Stimulated activated CD4-positive, alpha-beta T cell treated with anti-CD3 and anti-CD28 coated beads, TNF-alpha, amount 100 ng/mL, for 1 hour (primary cell): ENCODE results near the gene NINJ2.
A peak's percentile ranks its signal among the peaks of the same experiment; 100 is the strongest.
"Not testable (repeated sequence)": the region's sequence is repeated elsewhere in the genome, so short reads cannot be mapped to it uniquely, and the experiment has no call there.

Experiments used
- DNase-seq, 3 donors: peaks; one replicate each; pipeline ENCODE4 v3.0.0-alpha.2; 2020; ENCODE audit warnings: low read depth in 3 of 3, low spot score in 1 of 3

Gene NINJ2

DNA sequence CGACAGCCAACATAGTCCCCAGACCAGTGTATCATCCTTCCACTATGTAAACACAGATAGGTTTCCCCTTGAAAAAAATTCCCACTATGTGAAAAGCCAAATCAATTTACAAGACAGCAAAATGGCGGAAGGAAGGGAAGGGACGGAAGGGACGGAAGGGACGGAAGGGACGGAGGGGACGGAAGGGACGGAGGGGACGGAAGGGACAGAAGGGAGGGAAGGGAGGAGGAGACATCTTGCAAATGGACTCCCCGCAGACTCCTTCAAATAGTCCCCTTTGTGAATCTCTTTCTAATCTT, 75.3 kb downstream of the NINJ2 start:
- DNase-seq: no peak

- no peak for DNase-seq
Measured at GRCh38 chr12:587132-588023, 75.9 kb downstream of the NINJ2 start.

- DNase-seq: no peak
Measured at GRCh38 chr12:586318-587071, 76.8 kb downstream of the NINJ2 start.

DNA sequence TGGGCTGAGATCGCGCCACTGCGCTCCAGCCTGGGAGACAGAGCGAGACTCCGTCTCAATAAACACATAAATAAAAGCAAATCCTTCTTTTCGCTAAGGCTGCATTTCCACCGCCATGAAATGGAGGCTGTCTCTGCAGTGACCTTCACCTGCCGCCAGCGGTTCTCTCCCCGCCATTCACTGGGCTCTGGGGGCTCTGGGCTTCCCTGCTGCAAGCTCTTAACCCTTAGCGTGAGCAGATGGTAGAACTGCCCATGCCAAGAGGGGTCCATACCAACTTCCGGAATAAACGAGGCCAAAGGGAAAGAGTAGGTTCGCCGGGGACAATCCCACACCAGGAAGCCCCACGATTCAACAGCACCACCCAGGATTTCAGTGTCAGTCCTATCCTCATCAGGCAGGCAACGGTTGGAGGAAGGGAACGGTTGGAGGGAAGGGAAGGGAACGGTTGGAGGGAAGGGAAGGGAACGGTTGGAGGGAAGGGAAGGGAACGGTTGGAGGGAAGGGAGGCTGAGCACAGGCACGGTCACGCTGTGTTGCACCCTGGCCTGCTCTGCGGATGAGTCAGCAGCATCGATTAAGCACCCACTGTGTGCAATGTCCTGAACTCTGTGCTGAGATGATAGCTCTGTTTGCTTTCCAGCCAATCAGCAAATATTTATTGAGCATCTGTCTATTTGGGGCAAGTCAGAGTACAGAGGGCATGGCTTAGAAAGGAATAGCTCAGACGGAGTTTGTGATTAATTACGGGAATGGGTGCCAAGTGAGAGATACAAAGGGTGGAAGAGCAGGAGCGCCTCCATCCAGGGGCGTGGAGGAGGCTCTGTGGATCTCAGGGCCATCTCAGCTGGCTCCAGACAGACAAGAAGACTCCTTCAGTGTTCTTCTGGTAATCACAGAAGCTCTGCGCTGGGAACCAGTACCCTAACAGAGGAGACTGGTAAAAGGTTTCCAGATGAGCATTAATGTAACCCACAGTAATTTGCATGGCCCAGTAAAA, 77.9 kb downstream of the NINJ2 start:
- DNase-seq: no peak

DNA sequence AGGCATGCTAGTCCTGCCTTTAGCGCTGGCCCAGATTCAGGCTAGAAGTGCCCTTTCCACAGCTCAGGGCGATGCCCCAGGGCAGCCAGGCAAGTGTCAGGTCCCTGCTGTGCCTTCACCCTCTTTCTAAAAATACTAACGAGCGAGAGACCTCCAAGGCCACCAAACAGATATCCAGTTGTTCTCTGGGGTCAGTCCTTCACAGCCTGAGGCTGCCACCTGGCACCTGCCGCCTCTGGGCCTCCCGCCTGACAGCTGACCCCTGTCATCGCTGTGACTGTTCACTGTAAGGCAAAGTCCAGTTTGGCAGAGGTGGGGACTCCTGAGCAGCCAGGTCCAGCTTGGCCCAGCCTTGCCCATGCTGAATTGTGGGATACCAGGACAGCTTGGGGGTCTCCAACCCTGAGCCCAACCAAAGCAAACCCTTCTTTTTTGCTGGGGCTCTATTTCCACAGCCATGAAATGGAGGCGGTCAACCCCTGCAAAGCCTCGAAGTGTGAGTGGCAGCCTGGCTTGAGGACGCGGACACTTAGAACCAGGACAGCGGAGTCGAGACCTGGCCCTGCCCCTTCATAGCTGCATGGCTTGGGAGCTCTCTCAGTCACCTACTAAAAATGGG, 79.9 kb downstream of the NINJ2 start:
- no peak for DNase-seq

- no peak for DNase-seq
Measured at GRCh38 chr12:581746-582145, 81.5 kb downstream of the NINJ2 start.

DNA sequence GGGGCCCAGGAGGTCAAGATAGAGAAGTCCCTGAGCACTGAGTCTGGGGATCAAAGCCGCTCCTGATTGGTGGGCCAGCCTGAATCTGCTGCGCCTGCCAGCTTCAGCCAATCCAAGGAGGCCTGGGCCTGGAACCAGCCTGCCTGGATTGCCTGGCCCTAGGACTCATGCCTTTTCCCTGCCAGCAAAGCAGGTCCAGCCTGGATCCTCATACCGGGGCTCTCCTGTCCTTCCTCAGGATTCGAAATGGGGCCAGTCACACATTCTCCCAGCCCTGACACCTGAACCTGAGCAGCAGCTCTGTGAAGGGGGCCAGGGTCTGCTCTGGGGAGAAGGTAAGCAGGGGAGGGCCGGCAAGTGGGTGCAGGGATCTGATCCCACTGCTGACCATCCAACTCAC, 81.9 kb downstream of the NINJ2 start:
- DNase-seq: no peak

DNA sequence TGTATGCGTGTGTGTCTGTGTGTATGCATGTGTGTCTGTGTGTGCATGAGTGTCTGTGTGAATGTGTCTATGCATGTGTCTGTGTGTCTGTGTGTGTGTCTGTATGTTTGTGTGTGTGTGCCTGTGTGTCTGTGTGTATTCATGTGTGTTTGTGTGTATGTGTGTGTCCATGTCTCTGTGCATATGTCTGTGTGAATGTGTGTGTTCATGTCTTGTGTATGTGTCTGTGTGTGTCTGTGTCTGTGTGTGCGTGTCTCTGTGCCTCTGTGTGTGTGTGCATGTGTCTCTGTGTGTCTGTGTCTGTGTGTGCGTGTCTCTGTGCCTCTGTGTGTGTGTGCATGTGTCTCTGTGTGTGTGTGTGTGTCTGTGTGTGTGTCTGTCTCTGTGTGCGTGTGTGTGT, 82.4 kb downstream of the NINJ2 start:
- no peak for DNase-seq

DNA sequence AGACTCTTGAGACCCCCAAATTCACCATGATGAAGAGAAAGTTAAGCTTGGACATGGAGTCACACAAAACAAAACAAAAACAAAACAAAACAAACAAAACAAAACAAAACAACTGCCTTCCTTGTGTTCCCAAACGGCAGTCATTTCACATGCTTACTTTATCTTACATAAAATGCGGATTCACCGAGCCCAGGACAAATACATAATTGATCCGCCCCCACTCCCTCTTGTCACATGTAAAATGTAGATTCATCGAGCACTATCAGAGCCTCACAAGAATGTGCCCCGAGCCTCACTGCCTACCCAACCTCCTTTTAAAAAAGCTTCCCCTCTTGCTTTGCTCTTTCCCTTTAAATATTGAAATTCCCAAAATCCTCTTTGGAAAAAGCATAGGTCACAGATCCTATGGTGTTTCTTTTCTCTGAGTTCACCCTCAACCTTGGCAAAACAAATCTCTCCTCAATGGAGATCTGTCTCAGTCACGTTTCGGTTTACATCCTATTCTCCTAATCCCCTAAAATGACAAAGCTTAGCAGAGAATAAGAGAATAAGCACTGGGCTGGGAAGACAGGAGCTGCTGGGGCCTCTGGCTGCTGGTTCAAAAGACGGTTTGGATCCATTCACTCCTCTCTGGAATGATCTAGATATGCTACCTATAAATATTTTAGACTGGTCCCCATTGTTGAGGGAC, 83.7 kb downstream of the NINJ2 start:
- DNase-seq: no peak

DNA sequence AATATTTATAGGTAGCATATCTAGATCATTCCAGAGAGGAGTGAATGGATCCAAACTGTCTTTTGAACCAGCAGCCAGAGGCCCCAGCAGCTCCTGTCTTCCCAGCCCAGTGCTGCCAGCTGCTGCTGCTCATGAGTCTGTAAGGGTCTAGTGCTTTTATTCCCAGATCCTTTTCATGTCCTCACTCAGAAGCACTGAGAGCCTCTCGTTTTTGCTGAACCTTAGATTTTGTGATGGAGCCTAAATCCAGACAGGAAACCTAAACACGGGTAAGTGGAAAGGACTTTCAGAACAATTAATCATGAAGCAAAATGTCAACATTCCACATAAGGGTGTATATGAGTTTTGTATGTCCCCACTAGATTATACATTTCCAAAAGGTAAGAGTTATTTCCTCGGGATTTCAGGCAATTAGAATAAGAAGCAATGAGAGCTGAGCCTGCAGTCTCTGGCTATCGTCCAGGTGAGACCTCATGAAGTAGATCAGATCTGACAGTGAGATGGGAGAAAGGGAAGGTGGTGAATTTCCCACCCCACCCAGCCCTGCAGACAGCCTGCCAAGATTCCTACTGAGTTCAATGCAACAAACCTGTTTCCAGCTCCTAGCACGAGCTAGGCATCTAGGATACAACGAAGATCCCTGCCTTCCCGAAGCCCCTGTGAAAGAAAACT, 84.4 kb downstream of the NINJ2 start:
- DNase-seq: no peak

- not testable (repeated sequence) for DNase-seq
Measured at GRCh38 chr12:577994-578747, 85.1 kb downstream of the NINJ2 start.

DNA sequence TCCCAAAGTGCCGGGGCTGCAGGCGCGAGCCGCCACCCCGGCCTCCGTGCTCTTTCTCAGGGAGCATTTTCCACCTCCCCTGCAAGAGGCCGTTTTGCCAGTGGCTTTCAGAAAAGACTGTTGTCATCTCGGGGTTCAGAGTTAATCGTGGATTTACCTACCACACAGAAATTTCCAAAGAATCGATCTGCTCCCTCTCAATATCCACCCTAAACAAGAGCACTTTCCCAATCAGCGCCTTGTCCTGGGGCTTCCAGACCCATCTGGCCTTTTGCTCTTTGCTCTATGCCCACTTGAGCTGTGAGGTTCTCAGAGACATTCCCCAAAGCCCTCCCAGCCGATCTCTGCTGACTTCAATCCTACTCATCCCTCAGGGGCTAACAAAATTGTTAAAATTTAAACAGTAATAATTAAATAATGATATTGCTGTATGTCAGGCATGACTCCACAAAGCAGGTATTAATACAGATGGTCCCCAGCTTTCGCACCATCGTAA, 86.6 kb downstream of the NINJ2 start:
- DNase-seq: no peak

DNA sequence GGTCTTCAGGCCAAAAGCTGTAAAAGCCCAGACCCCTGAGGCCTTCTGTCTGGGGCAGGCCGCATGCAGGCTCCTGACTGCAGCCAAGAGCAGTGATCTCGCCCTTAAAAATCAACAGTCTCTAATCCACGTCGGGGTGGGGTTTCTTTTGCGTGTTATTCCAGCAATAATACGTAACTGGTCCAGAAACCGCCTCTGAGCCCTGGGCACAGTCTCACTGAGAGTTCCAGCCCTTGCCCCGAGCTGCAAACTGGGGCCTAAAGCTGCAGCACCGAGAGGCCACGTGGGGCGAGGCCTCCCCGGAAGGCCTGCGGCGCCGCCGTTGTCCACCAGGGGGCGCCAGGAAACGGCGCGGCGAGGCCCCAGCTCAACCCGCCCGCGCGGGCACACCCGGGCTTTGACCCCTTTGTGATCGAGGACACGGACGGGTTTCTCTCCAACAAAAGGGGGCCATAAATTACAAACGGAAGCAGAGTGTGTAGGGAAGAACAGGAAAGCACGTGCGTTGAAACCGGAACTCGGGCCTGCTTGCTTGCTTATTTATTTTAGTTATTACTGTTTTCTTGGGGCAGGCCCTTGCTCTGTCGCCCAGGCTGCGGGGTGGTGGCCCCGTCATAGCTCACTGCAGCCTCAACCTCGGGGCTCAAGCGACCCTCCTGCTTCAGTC, 87.2 kb downstream of the NINJ2 start:
- peak; percentile 54 to 86 (median 73) for DNase-seq

GRCh38 chr12:575129-575502, 88.1 kb downstream of the NINJ2 start:
- DNase-seq: no peak

GRCh38 chr12:574475-575128, 88.6 kb downstream of the NINJ2 start:
- DNase-seq: no peak

DNA sequence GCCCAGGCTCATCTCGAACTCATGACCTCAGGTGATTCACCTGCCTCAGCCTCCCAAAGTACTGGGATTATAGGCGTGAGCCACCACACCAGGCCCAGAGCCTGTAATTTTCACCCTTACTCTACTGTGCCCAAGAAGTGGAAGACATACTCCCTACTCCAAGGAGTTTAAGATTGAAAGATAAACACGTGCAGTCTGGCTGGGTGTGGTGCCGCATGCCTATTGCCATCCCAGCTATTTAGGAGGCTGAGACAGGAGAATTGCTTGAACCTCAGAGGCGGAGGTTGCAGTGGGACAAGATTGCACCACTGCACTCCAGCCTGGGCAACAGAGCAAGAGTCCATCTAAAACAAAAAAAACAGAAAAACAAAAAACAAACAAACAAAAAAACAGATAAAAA, 90.0 kb downstream of the NINJ2 start:
- no peak for DNase-seq

DNA sequence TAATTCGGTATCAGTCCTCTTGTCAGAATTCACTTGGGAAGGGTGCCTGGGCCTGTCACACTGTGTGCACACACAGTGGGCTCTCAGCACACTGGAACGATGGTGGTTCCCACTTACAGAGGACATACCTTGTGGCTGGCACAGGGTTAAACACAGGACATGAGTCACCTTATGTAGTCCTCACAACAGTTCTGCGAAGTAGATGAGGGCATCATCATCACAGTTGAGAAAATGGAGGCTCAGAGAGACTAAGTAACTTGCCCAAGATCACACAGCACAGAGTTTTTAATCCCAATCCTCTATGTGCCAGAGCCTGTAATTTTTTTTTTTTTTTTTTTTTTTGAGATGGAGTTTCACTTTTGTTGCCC, 90.7 kb downstream of the NINJ2 start:
- no peak for DNase-seq
